ENCODE results near the gene SLC16A12.
A peak's percentile ranks its signal among the peaks of the same experiment; 100 is the strongest.

SLC16A12 gene, protein sequence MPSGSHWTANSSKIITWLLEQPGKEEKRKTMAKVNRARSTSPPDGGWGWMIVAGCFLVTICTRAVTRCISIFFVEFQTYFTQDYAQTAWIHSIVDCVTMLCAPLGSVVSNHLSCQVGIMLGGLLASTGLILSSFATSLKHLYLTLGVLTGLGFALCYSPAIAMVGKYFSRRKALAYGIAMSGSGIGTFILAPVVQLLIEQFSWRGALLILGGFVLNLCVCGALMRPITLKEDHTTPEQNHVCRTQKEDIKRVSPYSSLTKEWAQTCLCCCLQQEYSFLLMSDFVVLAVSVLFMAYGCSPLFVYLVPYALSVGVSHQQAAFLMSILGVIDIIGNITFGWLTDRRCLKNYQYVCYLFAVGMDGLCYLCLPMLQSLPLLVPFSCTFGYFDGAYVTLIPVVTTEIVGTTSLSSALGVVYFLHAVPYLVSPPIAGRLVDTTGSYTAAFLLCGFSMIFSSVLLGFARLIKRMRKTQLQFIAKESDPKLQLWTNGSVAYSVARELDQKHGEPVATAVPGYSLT

GRCh38 chr10:89535171-89536012, at the start of gene SLC16A12:
SLC16A12 (minus strand) TSS chr10:89535594; CDS start chr10:89462578, 73,016 bp downstream.
- DNase-seq: no peak

DNA sequence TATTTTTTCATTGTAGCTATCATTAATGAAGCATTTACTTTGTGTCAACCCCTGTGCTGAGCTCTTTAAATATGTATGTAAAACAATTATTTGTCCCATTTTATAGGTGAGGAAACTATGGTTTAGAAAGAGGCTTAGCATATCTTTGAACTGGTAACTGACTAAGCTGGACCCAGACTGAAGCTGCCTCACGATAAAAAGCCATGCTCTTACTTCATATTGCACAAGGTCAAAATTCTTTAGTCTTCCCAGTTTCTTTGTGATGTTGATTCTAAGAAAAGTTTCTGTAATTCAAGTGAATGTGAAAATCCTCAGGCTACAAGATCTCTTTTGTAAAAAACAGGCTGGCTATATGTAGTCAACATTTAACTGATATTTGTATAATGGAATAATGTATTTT, 46.6 kb upstream of the SLC16A12 start:
- no peak for DNase-seq

DNA sequence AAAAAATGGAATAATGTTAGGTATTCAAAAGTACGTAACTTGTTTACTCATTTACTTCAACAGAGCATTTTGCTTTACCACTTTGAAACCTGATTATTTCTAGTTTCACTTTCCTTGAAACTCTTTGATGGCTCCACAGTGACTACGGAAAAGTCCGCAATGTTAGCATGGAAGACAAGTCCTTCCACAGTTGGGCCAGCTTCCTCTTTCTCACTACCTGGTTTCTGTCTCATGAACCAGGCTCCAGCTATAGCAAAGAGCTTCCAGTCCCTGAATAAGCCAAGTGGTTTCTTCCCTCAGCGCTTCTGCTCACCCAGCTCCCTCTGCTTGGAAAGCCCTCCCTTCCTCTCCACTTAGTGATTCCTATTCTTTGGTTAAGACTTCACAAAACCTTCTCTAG, 44.8 kb upstream of the SLC16A12 start:
- DNase-seq: no peak

DNA sequence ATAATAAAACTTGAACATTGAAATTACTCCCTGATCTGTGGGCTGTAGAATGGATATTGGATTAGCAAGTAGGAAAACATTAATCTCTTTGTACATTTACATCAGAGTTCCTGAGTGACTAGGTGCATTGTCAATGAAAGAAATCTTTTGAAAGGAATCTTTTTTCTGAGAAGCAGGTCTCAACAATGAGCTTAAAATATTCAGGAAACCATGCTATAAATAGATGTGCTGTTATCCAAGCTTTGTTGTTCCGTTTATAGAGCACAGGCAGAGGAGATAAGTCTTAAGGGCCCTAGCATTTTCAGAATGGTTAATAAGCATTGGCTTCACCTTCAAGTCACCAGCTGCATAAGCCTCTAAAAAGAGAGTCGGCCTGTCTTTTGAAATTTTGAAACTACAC, 41.3 kb upstream of the SLC16A12 start:
- no peak for DNase-seq

DNA sequence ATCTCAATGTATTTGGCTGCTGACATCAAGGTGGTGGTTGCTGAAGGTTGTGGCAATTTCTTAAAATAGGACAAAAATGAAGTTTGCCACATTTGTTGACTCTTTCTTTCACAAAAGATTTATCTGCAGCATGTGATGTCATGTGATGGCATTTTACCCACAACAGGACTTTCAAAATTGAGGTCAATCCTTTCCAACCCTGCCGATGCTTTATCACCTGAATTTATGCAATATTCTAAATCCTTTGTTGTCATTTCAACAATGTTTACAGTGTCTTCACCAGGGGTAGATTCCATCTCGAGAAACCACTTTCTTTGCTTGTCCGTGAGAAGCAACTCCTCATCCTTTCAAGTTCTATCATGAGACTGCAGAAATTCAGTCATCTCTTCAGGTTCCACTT, 40.6 kb upstream of the SLC16A12 start:
- DNase-seq: no peak

DNA sequence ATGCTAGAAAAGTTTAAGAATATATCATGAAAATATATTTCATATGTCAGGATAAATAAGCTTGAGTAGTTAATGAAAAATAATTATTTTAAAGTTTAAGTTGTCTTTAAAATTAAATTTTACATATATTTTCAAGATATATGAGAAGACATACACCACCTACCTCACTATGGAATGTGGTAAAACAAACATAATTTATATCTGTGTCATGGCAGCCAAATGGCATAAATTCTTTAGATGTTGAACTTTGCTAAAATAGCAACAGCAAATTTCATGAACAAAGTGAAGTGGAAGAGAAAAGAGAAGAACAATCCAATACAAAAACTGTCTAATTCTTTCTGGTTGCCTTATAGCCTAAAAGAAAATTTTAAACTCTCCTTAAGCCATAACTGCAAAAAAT, 39.6 kb upstream of the SLC16A12 start:
- no peak for DNase-seq

GRCh38 chr10:89574368-89574767, 39.0 kb upstream of the SLC16A12 start:
- no peak for DNase-seq

DNA sequence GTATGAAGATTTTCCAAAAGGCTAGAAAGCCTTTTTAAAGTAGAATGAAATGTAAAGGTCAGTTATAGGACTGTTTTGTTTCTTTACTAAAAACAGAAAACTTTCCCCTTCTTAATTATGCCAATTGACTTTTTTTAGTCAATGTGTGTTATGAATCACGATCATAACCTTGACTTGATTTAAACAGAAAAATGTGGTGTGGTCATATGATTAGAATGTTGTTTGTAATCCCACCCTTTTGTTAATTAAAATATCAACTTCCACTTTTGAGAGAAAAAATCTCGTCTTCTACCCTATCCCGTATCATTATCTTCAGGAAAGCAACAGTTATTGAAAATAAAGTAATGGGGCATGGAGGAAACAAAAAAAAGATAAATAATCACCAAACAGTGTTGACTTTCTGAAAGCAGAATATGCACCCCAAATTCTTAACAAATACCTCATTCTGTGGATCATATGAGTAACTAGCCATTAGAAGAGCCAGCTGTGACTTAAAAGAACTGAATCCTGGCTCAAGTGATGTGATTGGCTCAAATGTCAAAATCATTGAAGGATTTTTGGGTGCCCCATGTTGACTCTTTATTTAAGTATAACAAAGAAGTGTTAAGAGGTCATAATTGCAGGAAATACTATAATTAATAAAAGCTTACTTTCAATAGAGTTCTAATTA, 32.3 kb upstream of the SLC16A12 start:
- no peak for DNase-seq

- no peak for DNase-seq
Measured at GRCh38 chr10:89566992-89567391, 31.6 kb upstream of the SLC16A12 start.

DNA sequence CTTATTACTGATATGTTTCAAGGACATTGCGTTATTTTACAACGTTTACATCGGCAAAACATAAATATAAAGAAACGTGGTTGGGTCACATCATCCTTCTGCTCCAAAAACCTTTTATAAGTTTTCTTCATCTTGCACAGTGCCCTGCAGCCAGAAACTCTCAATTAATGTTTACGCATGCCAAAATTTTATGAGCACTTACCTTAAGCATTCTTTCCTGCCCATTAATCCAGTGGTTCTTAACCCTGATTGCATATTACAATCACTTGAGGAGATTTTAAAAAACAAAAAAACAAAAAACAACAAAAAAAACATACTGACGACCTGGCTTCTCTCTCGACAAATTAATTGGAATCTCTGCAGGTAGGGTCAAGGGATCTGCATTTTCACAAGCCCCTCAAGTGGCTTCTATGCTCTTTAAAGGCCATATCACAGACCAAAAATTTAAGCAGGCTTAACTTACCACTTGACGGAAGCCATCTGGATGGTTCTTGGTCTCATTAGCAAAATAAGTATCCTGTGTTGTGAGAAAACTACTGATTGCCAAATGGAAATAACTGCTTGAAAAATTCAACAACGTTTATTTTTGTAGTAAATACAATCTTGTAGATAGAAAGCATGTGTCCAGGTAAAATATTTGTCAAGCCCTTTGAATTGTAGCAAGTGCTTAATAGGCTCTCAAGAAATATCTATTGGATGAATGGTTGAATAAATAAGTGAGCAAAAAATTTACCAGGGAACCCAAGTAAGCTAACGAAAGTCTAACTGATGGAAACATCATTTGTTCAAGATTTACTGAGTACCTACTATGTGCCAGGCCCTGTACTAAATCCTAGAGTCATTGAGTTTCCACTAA, 30.9 kb upstream of the SLC16A12 start:
- no peak for DNase-seq

DNA sequence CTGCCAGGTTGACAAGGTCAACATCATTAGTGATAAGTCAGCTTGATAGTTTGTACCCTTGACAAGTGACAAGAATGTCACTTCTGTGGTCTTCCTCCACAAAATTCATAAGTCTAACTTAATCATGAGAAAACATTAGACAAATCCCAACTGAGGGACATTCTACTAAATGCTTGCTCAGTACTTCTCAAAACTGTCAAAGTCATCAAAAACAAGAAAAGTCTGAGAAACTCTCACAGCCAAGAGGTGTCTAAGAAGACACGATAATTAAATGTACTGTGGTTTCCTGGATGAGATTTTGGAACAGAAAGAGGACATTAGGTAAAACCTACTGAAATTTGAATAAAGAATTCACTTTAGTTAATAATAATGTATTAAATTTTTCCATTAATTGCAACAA, 29.8 kb upstream of the SLC16A12 start:
- no peak for DNase-seq

GRCh38 chr10:89563861-89564478, 28.6 kb upstream of the SLC16A12 start:
- DNase-seq: peak; percentile 48

DNA sequence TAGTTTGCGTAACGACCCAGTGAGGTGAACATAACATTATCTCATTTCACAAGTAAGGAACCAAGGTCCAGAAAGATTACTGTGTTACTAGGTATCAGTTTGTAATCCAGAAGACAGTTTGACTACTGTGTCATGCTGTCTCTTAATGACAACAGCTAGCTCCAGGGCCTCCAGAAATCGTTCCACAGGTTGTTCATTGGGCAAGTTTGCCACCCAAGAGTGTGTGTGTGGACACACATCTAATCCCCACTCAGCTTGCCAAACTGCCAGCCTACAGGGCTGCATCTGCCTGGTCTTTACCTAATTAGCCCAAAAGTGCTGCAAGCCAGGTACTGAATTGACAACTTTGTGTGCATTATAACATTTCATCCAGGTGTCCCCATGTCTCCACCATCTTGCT, 27.9 kb upstream of the SLC16A12 start:
- DNase-seq: no peak

GRCh38 chr10:89556600-89556999, 21.2 kb upstream of the SLC16A12 start:
- DNase-seq: no peak

DNA sequence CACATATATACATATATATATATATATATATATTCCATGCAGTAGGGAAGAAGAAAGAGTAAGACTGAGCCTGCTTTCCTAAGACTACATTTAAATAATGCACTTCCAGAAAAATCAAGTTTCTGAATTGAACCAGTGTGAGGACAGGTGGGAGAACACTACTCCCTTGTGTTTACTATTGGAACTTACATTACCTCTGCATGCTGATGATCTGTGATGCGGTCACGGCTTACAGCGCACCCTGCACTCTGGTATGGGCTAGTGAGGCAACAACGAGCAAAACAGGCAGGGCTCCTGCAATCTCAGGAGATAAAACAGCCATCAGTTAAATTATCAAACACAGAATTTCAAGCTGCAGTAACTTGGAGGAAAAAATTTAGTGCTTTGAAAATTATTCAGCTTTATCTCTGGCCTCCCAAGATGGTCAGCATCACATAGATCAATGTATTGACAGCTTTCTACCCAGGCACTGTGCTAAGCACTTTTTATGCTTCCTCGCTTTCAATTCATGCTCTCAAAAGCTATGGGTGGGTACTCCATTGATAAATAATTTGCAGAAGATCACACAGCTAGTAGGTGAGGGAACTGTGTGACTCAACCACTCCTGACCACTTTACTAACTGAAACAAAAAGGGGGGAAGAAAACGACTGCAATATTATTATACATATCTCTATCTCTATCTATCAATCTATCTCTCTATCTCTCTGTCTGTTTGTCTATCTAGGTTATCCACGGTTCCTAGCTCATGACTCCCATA, 20.5 kb upstream of the SLC16A12 start:
- DNase-seq: no peak

DNA sequence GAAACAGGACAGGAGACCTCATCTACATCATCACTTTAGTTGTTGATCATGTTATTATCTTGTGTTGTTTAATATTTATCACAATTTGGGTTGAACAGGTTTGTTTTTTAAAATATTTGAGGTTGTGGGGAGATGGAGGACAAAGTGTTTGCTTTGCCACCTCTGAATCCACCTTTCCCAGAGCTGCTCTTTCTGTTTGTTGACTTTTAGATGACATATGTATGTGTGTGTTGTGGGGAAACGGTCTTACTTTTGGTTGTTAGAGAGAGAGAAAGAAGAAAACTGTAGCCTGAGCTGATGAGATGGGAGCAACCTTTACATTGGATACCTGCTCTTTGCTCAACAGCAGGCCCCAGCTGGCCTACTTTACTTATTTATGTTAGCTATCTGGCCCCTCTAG, 19.0 kb upstream of the SLC16A12 start:
- DNase-seq: no peak

- DNase-seq: no peak
Measured at GRCh38 chr10:89553064-89553734, 17.8 kb upstream of the SLC16A12 start.

- DNase-seq: no peak
Measured at GRCh38 chr10:89552213-89552612, 16.8 kb upstream of the SLC16A12 start.

GRCh38 chr10:89550509-89550908, 15.1 kb upstream of the SLC16A12 start:
- no peak for DNase-seq

- DNase-seq: no peak
Measured at GRCh38 chr10:89549510-89549909, 14.1 kb upstream of the SLC16A12 start.

GRCh38 chr10:89548673-89549072, 13.3 kb upstream of the SLC16A12 start:
- no peak for DNase-seq
